ENCODE measurements around the gene TIMM21. TPM values are rescaled to one million over a fixed set of nuclear protein-coding genes. Genes with fewer than 3 reads are reported as not detected.

The TIMM21 gene
- total RNA-seq, 2 experiments from 2014 or later = 10.7 to 11.8 TPM

GRCh38 chr18:74131124-74131523 is 17.2 kb upstream of the TIMM21 start:
- Histone ChIP-seq H3K9me3 (ENCODE audit: control insufficient read depth in 1 of 2, insufficient read depth in 1 of 2, low read length in 2 of 2) (no peaks in the 10 kb centered on the region), H3K27me3 (ENCODE audit: control insufficient read depth in 1 of 2, insufficient read depth in 2 of 2, low read length in 2 of 2) (no peaks in the 10 kb centered on the region), H3K27ac (ENCODE audit: low read depth in 1 of 2, low read length in 2 of 2) (no peak overlapping the region), H3K36me3 (ENCODE audit: insufficient read depth, low read length) (no peaks in the 10 kb centered on the region), H3K4me3 (ENCODE audit: low read length) (no peak overlapping the region), H3K4me1 (ENCODE audit: insufficient read depth, low read length) (no peaks in the 10 kb centered on the region)
- intact Hi-C loops (cut with DNase I, micrococcal nuclease) = no loop called here
- DNase-seq = no peak
- Mint-ChIP-seq H3K4me3 (no peak overlapping the region), H3K4me1 (ENCODE audit: low read depth) (no peaks in the 10 kb centered on the region), H3K9me3 (no peaks in the 10 kb centered on the region), H3K36me3 (ENCODE audit: low read depth) (no peaks in the 10 kb centered on the region), H3K27ac (no peak overlapping the region), H3K27me3 (no peaks in the 10 kb centered on the region)
- POLR2A ChIA-PET = no interaction called here
- CTCF ChIA-PET = no interaction called here
- no peak for ATAC-seq (ENCODE audit: poor library complexity)
- no peak for TF ChIP-seq CTCF (IDR thresholded peaks at IDR 0.05)

GRCh38 chr18:74132201-74132600 is 16.1 kb upstream of the TIMM21 start:
- intact Hi-C loops (cut with DNase I, micrococcal nuclease) = no loop called here
- no peaks in the 10 kb centered on the region for H3K4me1 ChIP-seq (ENCODE audit: insufficient read depth, low read length)
- no peaks in the 10 kb centered on the region for H3K9me3 ChIP-seq (ENCODE audit: control insufficient read depth in 1 of 2, insufficient read depth in 1 of 2, low read length in 2 of 2)
- no peak for TF ChIP-seq CTCF (IDR thresholded peaks at IDR 0.05)
- H3K27me3 ChIP-seq (ENCODE audit: control insufficient read depth in 1 of 2, insufficient read depth in 2 of 2, low read length in 2 of 2) = no peaks in the 10 kb centered on the region
- Mint-ChIP-seq H3K36me3 (ENCODE audit: low read depth) (no peaks in the 10 kb centered on the region), H3K9me3 (no peaks in the 10 kb centered on the region), H3K4me3 (no peak overlapping the region), H3K4me1 (ENCODE audit: low read depth) (no peaks in the 10 kb centered on the region), H3K27ac (no peak overlapping the region), H3K27me3 (no peaks in the 10 kb centered on the region)
- H3K27ac ChIP-seq (ENCODE audit: low read depth in 1 of 2, low read length in 2 of 2) = no peak overlapping the region
- H3K4me3 ChIP-seq (ENCODE audit: low read length) = no peak overlapping the region
- DNase-seq (no peak), ATAC-seq (ENCODE audit: poor library complexity) (no peak)
- ChIA-PET CTCF (no interaction called here), POLR2A (no interaction called here)
- H3K36me3 ChIP-seq (ENCODE audit: insufficient read depth, low read length) = no peaks in the 10 kb centered on the region

- CTCF ChIA-PET = no interaction called here
- Mint-ChIP-seq H3K4me1 (ENCODE audit: low read depth) (no peaks in the 10 kb centered on the region), H3K4me3 (no peak overlapping the region), H3K36me3 (ENCODE audit: low read depth) (no peaks in the 10 kb centered on the region), H3K9me3 (no peaks in the 10 kb centered on the region), H3K27me3 (peaks cover 9% of the 10 kb centered on the region), H3K27ac (no peak overlapping the region)
- no peaks in the 10 kb centered on the region for H3K27me3 ChIP-seq (ENCODE audit: control insufficient read depth in 1 of 2, insufficient read depth in 2 of 2, low read length in 2 of 2)
- H3K36me3 ChIP-seq (ENCODE audit: insufficient read depth, low read length) = no peaks in the 10 kb centered on the region
- no peak for ATAC-seq (ENCODE audit: poor library complexity)
- TF ChIP-seq CTCF (IDR thresholded peaks at IDR 0.05) = no peak
- H3K9me3 ChIP-seq (ENCODE audit: control insufficient read depth in 1 of 2, insufficient read depth in 1 of 2, low read length in 2 of 2) = no peaks in the 10 kb centered on the region
- POLR2A ChIA-PET = no interaction called here
- no peak for DNase-seq
- H3K4me1 ChIP-seq (ENCODE audit: insufficient read depth, low read length) = no peaks in the 10 kb centered on the region
- H3K27ac ChIP-seq (ENCODE audit: low read depth in 1 of 2, low read length in 2 of 2) = no peak overlapping the region
- intact Hi-C loops (cut with DNase I, micrococcal nuclease) = no loop called here
- no peak overlapping the region for H3K4me3 ChIP-seq (ENCODE audit: low read length)
Observed at GRCh38 chr18:74137920-74138538, 10.3 kb upstream of the TIMM21 start.
